DLD1 (cell line): ENCODE results near the gene OR4E2.
"Not testable (repeated sequence)": the region's sequence is repeated elsewhere in the genome, so short reads cannot be mapped to it uniquely, and the experiment has no call there.

Experiments used
- in situ Hi-C: cut with HindIII; loops from 2 replicates; pipeline ENCODE4 v1.10.0; 2017; ENCODE audit warnings: low sequenced_read_pairs

Gene OR4E2

GRCh38 chr14:21694425-21694824 lies 40.8 kb downstream of the OR4E2 start:
- in situ Hi-C loops, result no loop called here

- in situ Hi-C loops, result not testable (repeated sequence)
Observed at GRCh38 chr14:21697662-21698061, 44.0 kb downstream of the OR4E2 start.

- in situ Hi-C loops, result not testable (repeated sequence)
Observed at GRCh38 chr14:21698538-21698937, 44.9 kb downstream of the OR4E2 start.

GRCh38 chr14:21699551-21699950 lies 45.9 kb downstream of the OR4E2 start:
- in situ Hi-C loops, result no loop called here

- in situ Hi-C loops, result no loop called here
Observed at GRCh38 chr14:21702316-21702715, 48.7 kb downstream of the OR4E2 start.

GRCh38 chr14:21703357-21704326 lies 50.0 kb downstream of the OR4E2 start:
- in situ Hi-C loops, result no loop called here

- in situ Hi-C loops, result no loop called here
Observed at GRCh38 chr14:21704338-21704737, 50.7 kb downstream of the OR4E2 start.

GRCh38 chr14:21711360-21711961 lies 57.8 kb downstream of the OR4E2 start:
- in situ Hi-C loops, result no loop called here

GRCh38 chr14:21712036-21712435 lies 58.4 kb downstream of the OR4E2 start:
- in situ Hi-C loops, result no loop called here

GRCh38 chr14:21714318-21714929 lies 60.8 kb downstream of the OR4E2 start:
- in situ Hi-C loops, result no loop called here
